WTC11 (cell line): Measurements from ENCODE around the gene KCNC2. TPM values are rescaled to one million over a fixed set of nuclear protein-coding genes. Genes with fewer than 3 reads are reported as not detected.

Experiments used
- ATAC-seq: fragments of 200-7000 bp; cut with Tn5 transposase; 2 replicates; pipeline ENCODE4 v1.10.0; 2021; ENCODE audit warnings: mild to moderate bottlenecking, moderate library complexity
- CTCF ChIA-PET: fragments of 300-600 bp; sonication (Branson Sonifier 250); formaldehyde crosslinking; loops from one replicate; lab custom pipeline; 2021; ENCODE audit warnings: antibody characterized with exemption; lab: Charles Lee
- POLR2A ChIA-PET: fragments of 350-600 bp; sonication (Branson Sonifier 250); formaldehyde crosslinking; loops from one replicate; lab custom pipeline; 2021; ENCODE audit warnings: antibody characterized with exemption; lab: Charles Lee
- DNase-seq: peaks from one replicate; pipeline ENCODE4 v3.0.0; 2021; ENCODE audit warnings: low spot score
- H3K27ac Mint-ChIP-seq: 2 replicates; pipeline ENCODE4 v1.8.0; 2021; ENCODE audit warnings: mixed read lengths
- H3K27me3 Mint-ChIP-seq: 2 replicates; pipeline ENCODE4 v1.8.0; 2021; ENCODE audit warnings: low read depth, mild to moderate bottlenecking, moderate library complexity, mixed read lengths
- H3K36me3 Mint-ChIP-seq: 2 replicates; pipeline ENCODE4 v1.8.0; 2021; ENCODE audit warnings: mixed read lengths
- H3K4me1 Mint-ChIP-seq: 2 replicates; pipeline ENCODE4 v1.8.0; 2022; ENCODE audit warnings: mixed read lengths
- H3K4me3 Mint-ChIP-seq: 2 replicates; pipeline ENCODE4 v1.8.0; 2021; ENCODE audit warnings: mild to moderate bottlenecking, moderate library complexity, mixed read lengths
- H3K9me3 Mint-ChIP-seq: 2 replicates; pipeline ENCODE4 v1.8.0; 2021; ENCODE audit warnings: mixed read lengths
- AFF4 ChIP-seq: sonication (generic); formaldehyde crosslinking; IDR thresholded peaks from 2 replicates; pipeline ENCODE4 v1.8.1; 2023; ENCODE audit warnings: mild to moderate bottlenecking, missing genetic modification reagents, borderline replicate concordance
- ATF3 ChIP-seq: sonication (generic); formaldehyde crosslinking; conservative IDR thresholded peaks from 2 replicates; pipeline ENCODE4 v1.8.1; 2022; ENCODE audit warnings: mild to moderate bottlenecking, missing genetic modification reagents
- ATF6 ChIP-seq: sonication (generic); formaldehyde crosslinking; IDR thresholded peaks from 2 replicates; pipeline ENCODE4 v1.8.1; 2023; ENCODE audit warnings: mild to moderate bottlenecking, missing genetic modification reagents
- E2F4 ChIP-seq: sonication (generic); formaldehyde crosslinking; IDR thresholded peaks from 2 replicates; pipeline ENCODE4 v1.8.1; 2022; ENCODE audit warnings: low read depth, mild to moderate bottlenecking, moderate library complexity, missing genetic modification reagents, borderline replicate concordance
- GTF2I ChIP-seq: fragments of 250-450 bp; sonication (Bioruptor Pico); conservative IDR thresholded peaks from 2 replicates; pipeline ENCODE4 v1.4.0; 2021; ENCODE audit warnings: mild to moderate bottlenecking
- HMGA2 ChIP-seq: fragments of 250-450 bp; sonication (Bioruptor Pico); IDR thresholded peaks from 2 replicates; pipeline ENCODE4 v1.4.0; 2021; ENCODE audit warnings: mild to moderate bottlenecking, moderate library complexity
- OVOL2 ChIP-seq: fragments of 250-450 bp; sonication (Bioruptor Pico); IDR thresholded peaks from 2 replicates; pipeline ENCODE4 v1.9.0; 2021; ENCODE audit warnings: mild to moderate bottlenecking, borderline replicate concordance
- TCF7 ChIP-seq: sonication (generic); formaldehyde crosslinking; IDR thresholded peaks from 2 replicates; pipeline ENCODE4 v1.8.0; 2022; ENCODE audit warnings: mild to moderate bottlenecking, low read depth, missing genetic modification reagents, moderate library complexity
- ZNF138 ChIP-seq: sonication (generic); formaldehyde crosslinking; conservative IDR thresholded peaks from 2 replicates; pipeline ENCODE4 v1.8.1; 2022; ENCODE audit warnings: mild to moderate bottlenecking, moderate library complexity, missing genetic modification reagents
- ZNF317 ChIP-seq: sonication (generic); formaldehyde crosslinking; IDR thresholded peaks from 2 replicates; pipeline ENCODE4 v1.8.1; 2023; ENCODE audit warnings: low read depth, mild to moderate bottlenecking, moderate library complexity, missing genetic modification reagents, borderline replicate concordance
- ZNF512 ChIP-seq: sonication (generic); formaldehyde crosslinking; IDR thresholded peaks from 2 replicates; pipeline ENCODE4 v1.8.1; 2022; ENCODE audit warnings: missing genetic modification reagents, borderline replicate concordance
- ZNF671 ChIP-seq: fragments of 250-450 bp; sonication (Bioruptor Pico); IDR thresholded peaks from 2 replicates; pipeline ENCODE4 v1.8.0; 2021; ENCODE audit warnings: mild to moderate bottlenecking
- ZSCAN18 ChIP-seq: fragments of 250-450 bp; sonication (Bioruptor Pico); IDR thresholded peaks from 2 replicates; pipeline ENCODE4 v2.1.2; 2022; ENCODE audit warnings: mild to moderate bottlenecking, moderate library complexity
- total RNA-seq: library from RNA; stranded (reverse); gene quantifications from 3 replicates; pipeline ENCODE4 v1.2.3, GENCODE V29; 2021

Gene KCNC2
- total RNA-seq, 1 experiment from 2014 or later = not detected

- TF ChIP-seq E2F4 (CRISPR knock-in tag) = no peak
- TF ChIP-seq ZNF671 (CRISPR knock-in tag) = no peak
- TF ChIP-seq ZNF317 (CRISPR knock-in tag) = no peak
- TF ChIP-seq ZSCAN18 = no peak
- TF ChIP-seq ATF6 (CRISPR knock-in tag) = no peak
- no peak for TF ChIP-seq ZNF512
- no peak for TF ChIP-seq TCF7 (CRISPR knock-in tag)
- TF ChIP-seq ATF3 = no peak
- no peak for TF ChIP-seq OVOL2 (CRISPR knock-in tag)
Observed at GRCh38 chr12:75065482-75065881, 144.2 kb downstream of the KCNC2 start (continued).

GRCh38 chr12:75062691-75063090 lies 146.9 kb downstream of the KCNC2 start:
- DNase-seq (no peak), ATAC-seq (no peak)
- no peak overlapping the region for H3K4me3 Mint-ChIP-seq
- H3K9me3 Mint-ChIP-seq = no peaks in the 10 kb centered on the region
- POLR2A ChIA-PET = no interaction called here
- H3K4me1 Mint-ChIP-seq = no peaks in the 10 kb centered on the region
- H3K27me3 Mint-ChIP-seq = no peaks in the 10 kb centered on the region
- TF ChIP-seq GTF2I = no peak
- H3K36me3 Mint-ChIP-seq = no peaks in the 10 kb centered on the region
- H3K27ac Mint-ChIP-seq = no peak overlapping the region
- CTCF ChIA-PET = no interaction called here

GRCh38 chr12:75058228-75058627 lies 151.4 kb downstream of the KCNC2 start:
- ChIA-PET POLR2A (no interaction called here), CTCF (no interaction called here)
- Mint-ChIP-seq H3K36me3 (no peaks in the 10 kb centered on the region), H3K27ac (no peak overlapping the region), H3K4me1 (no peaks in the 10 kb centered on the region), H3K9me3 (no peaks in the 10 kb centered on the region), H3K27me3 (no peaks in the 10 kb centered on the region), H3K4me3 (no peak overlapping the region)
- DNase-seq (no peak), ATAC-seq (no peak)
- TF ChIP-seq AFF4 (CRISPR knock-in tag) (no peak), HMGA2 (0 out of 2 replicates have a peak, but pooled peaks have one; percentile 12), ZNF138 (CRISPR knock-in tag) (no peak)
- TF ChIP-seq, all 79 proteins: peak for 1
